MM.1S (cell line): ENCODE data around the gene GNA14.

ENCODE experiments used
- EZH2phosphoT487 ChIP-seq: fragments of 300-600 bp; sonication (generic); IDR thresholded peaks from 2 replicates; pipeline ENCODE4 v1.6.1; 2018; ENCODE audit warnings: antibody characterized with exemption, low read length
- TF ChIP-seq, protein P1 (sequence below): fragments of 300-600 bp; sonication (generic); IDR thresholded peaks from 2 replicates; pipeline ENCODE4 v1.5.1; 2016; ENCODE audit warnings: antibody characterized with exemption, low read length, mixed read lengths

DNA sequence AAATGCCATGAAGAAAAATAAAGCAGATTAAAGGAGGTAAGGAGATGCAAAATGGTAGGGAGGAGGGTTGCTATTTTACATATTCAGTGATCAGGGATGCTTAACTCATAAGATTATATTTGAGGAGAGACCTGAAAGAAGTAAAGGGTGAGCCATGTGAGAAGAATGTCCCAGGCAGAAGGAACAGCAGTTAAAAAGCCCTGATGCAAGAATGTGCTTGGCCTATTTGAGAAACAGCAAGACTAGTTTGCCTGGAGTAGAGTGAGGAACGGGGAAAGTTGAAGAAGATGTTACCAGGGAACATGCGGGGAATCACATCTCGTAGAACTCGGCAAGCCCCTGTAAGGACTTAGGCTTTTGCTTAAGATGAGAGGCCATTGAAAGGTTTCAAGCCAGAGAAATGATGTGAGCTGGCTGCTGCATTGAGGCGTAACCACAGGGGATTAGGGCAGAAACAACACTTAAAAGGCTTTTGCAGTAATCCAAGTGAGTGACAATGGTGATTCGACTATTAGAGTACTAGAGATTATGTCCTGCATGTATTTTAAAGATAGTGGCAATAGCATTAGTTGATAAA is 272.1 kb downstream of the GNA14 start:
- TF ChIP-seq, protein P1, sequence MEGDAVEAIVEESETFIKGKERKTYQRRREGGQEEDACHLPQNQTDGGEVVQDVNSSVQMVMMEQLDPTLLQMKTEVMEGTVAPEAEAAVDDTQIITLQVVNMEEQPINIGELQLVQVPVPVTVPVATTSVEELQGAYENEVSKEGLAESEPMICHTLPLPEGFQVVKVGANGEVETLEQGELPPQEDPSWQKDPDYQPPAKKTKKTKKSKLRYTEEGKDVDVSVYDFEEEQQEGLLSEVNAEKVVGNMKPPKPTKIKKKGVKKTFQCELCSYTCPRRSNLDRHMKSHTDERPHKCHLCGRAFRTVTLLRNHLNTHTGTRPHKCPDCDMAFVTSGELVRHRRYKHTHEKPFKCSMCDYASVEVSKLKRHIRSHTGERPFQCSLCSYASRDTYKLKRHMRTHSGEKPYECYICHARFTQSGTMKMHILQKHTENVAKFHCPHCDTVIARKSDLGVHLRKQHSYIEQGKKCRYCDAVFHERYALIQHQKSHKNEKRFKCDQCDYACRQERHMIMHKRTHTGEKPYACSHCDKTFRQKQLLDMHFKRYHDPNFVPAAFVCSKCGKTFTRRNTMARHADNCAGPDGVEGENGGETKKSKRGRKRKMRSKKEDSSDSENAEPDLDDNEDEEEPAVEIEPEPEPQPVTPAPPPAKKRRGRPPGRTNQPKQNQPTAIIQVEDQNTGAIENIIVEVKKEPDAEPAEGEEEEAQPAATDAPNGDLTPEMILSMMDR = no peak
- TF ChIP-seq EZH2phosphoT487 = no peak
